Neural progenitor cell (in vitro differentiated cells): ENCODE measurements around the gene TBC1D2B.

Experiments
- EZH2 ChIP-seq: fragments of 200-600 bp; sonication (generic); IDR thresholded peaks from 2 replicates; pipeline ENCODE4 v1.6.1; 2017; ENCODE audit warnings: antibody characterized with exemption, mild to moderate bottlenecking, moderate library complexity
- TF ChIP-seq, protein P1 (sequence below): fragments of 200-600 bp; sonication (generic); IDR thresholded peaks from 2 replicates; pipeline ENCODE4 v1.5.1; 2017; ENCODE audit warnings: antibody characterized with exemption, mild to moderate bottlenecking

DNA sequence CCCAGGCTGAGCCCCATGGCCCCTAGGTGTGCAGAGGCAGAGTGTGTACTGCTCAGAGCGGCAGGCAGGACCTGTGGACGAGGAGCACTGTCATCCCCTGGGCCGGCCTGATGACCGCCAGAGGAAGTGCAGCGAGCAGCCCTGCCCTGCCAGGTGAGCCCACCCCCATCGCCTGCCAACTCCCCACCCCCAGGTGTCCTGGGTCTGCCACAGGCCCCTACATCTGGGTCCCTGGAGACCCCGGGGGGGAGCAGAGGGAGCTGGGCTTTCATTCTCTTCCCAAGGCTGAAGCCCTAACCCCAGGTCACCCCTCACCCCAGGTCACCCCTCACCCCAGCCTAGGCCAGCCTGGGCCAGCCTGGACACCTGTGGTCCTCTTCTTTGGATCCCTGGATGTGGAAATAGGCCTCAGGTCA lies 93.1 kb downstream of the TBC1D2B start:
- TF ChIP-seq, protein P1, sequence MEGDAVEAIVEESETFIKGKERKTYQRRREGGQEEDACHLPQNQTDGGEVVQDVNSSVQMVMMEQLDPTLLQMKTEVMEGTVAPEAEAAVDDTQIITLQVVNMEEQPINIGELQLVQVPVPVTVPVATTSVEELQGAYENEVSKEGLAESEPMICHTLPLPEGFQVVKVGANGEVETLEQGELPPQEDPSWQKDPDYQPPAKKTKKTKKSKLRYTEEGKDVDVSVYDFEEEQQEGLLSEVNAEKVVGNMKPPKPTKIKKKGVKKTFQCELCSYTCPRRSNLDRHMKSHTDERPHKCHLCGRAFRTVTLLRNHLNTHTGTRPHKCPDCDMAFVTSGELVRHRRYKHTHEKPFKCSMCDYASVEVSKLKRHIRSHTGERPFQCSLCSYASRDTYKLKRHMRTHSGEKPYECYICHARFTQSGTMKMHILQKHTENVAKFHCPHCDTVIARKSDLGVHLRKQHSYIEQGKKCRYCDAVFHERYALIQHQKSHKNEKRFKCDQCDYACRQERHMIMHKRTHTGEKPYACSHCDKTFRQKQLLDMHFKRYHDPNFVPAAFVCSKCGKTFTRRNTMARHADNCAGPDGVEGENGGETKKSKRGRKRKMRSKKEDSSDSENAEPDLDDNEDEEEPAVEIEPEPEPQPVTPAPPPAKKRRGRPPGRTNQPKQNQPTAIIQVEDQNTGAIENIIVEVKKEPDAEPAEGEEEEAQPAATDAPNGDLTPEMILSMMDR: no peak
- no peak for TF ChIP-seq EZH2
